Body of pancreas (tissue), 4 donors: ENCODE results near the gene KMO. TPM values are rescaled to one million over a fixed set of nuclear protein-coding genes. Genes with fewer than 3 reads are reported as not detected.

Source experiments
- ATAC-seq: fragments of 150-250 bp; one replicate; pipeline ENCODE4 v1.9.1; 2016
- DNase-seq, 4 donors: peaks; one replicate each; pipeline ENCODE4 v3.0.0-alpha.2; 2019
- H3K27ac ChIP-seq, 4 donors: fragments of 200-600 bp; sonication (generic); 1 replicate in 3 of 4; 2 replicates in 1 of 4; pipeline versions ENCODE4 v1.5.1 to v1.6.1; 2016 to 2019; ENCODE audit warnings: mild to moderate bottlenecking in 1 of 4, mixed read lengths in 1 of 4, moderate library complexity in 1 of 4
- H3K27me3 ChIP-seq, 2 donors: fragments of 200-600 bp; sonication (generic); one replicate each; pipeline ENCODE4 v1.6.0; 2016; ENCODE audit warnings: mild to moderate bottlenecking in 1 of 2
- H3K36me3 ChIP-seq, 2 donors: fragments of 200-600 bp; sonication (generic); replicated peaks in 1 of 2; 2 replicates each; pipeline ENCODE4 v1.5.1; 2016; ENCODE audit warnings: low read depth in 2 of 2; ENCODE audit not compliant: insufficient read depth in 1 of 2
- H3K4me1 ChIP-seq: fragments of 200-600 bp; sonication (generic); one replicate; pipeline ENCODE4 v1.6.0; 2016
- H3K4me3 ChIP-seq, 2 donors: fragments of 200-600 bp; sonication (generic); 1 replicate in 1 of 2; 2 replicates in 1 of 2; pipeline ENCODE4 v1.5.1; 2016 to 2019
- H3K9me3 ChIP-seq, 3 donors: fragments of 200-600 bp; sonication (generic); 1 replicate in 2 of 3; 2 replicates in 1 of 3; pipeline ENCODE4 v1.5.1; 2016
- POLR2A ChIP-seq, 3 donors: fragments of 450-650 bp; IDR thresholded peaks; one replicate each; pipeline ENCODE4 v1.6.1; 2016; ENCODE audit warnings: antibody characterized with exemption in 3 of 3, mild to moderate bottlenecking in 2 of 3
- WGBS, 2 donors: methylation state at CpG; one replicate each; pipeline ENCODE4 v1.1.5; 2017; 5-methylcytosine and 5-hydroxymethylcytosine counted together
- intact Hi-C: fragments of 100-400 bp; cut with DNase I; formaldehyde crosslinking; loops from one replicate; pipeline ENCODE4 v1.15.1; 2023
- total RNA-seq, 2 donors: library from RNA; depleted of rRNA; stranded (reverse); fragments of >200 nt; gene quantifications; one replicate each; pipeline ENCODE4 v1.1.0, GENCODE V29; 2016
- TF ChIP-seq, protein P1 (sequence below), 7 experiments: fragments of 450-650 bp in 4 of 7; fragments of 200-600 bp in 3 of 7; sonication (generic) in 3 of 7; IDR thresholded peaks; one replicate each; pipeline ENCODE4 v1.5.1; 2016 to 2019; ENCODE audit warnings: antibody characterized with exemption in 7 of 7

Gene KMO
- total RNA-seq, 2 donors from 2014 or later, result 1.3 to 3.6 TPM

DNA sequence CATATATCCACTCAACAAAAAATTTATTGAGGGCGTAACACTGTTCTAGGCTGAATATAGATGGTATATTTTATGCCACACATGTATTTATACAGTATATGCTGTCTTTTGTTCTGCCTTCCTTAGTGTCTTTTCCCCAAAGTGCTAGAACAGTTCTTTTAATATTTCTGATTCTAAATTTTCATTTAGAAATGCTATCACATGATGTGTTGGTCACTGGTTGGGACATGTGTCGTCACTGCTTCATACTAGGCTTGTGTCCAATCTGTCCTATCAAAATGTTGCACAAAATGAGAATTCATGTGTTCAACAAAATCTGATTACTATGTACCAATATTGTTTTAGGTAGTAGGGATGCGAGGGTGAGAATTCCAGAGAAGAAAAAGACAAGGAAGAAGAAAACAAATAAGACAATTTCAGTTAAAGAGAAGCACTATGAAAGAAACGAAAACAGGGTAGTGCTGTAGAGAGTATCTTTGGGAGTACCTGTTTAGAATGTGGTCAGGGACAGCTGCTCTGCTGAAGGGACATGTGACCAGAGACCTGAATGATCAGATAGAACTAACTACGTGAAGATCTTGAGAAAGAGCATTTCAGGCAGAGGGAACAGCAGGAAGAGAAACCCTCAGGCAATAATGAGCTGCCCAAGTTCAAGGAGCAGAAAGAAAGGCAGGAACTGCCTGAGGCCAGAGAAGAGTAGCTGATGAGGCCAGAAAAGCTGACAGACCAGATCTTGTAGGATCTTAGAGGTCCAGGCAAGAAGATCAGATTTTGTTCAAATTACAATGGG, 1.3 kb downstream of the KMO start:
- ATAC-seq (no peak), DNase-seq (no peak)
- 52 to 63% methylated on average over 5 of the region's 5 CpGs for WGBS, 2 donors
- no peaks in the 10 kb centered on the region for H3K4me1 ChIP-seq
- no peaks in the 10 kb centered on the region for H3K9me3 ChIP-seq
- H3K27me3 ChIP-seq, result no peaks in the 10 kb centered on the region
- no peak overlapping the region for H3K4me3 ChIP-seq
- intact Hi-C loops, result loop anchor here (10.0 kb wide), 1 partner anchor 101 kb away; no protein-coding TSS in a partner anchor
- H3K27ac ChIP-seq, result no peak overlapping the region
- no peaks in the 10 kb centered on the region for H3K36me3 ChIP-seq
- TF ChIP-seq POLR2A (IDR thresholded peaks at IDR 0.05), result no peak

DNA sequence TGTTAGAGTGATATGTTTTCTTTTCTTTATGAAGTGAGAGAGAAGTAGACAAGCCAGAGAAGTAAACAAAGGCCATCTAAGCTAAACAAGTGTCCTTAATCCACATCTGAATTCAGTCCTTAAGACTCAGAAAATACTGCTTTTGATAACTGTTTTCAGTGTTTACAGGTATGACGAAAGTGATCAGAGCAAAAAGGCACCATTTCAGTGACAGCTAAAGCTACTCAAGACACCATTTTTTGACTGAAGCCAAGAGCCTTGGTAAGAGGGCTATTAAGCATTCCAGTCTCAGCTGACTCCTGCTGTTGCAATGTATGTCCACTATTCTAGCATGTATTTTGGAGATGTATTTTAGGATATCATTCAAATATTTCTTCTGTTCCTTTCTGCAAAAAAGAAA, 4.1 kb downstream of the KMO start:
- Histone ChIP-seq H3K9me3 (no peaks in the 10 kb centered on the region), H3K27me3 (no peaks in the 10 kb centered on the region), H3K27ac (no peak overlapping the region), H3K4me3 (no peak overlapping the region), H3K4me1 (no peaks in the 10 kb centered on the region), H3K36me3 (no peaks in the 10 kb centered on the region)
- 64 to 72% methylated on average over 1 of the region's 1 CpG for WGBS, 2 donors
- ATAC-seq, result no peak
- TF ChIP-seq, protein P1, sequence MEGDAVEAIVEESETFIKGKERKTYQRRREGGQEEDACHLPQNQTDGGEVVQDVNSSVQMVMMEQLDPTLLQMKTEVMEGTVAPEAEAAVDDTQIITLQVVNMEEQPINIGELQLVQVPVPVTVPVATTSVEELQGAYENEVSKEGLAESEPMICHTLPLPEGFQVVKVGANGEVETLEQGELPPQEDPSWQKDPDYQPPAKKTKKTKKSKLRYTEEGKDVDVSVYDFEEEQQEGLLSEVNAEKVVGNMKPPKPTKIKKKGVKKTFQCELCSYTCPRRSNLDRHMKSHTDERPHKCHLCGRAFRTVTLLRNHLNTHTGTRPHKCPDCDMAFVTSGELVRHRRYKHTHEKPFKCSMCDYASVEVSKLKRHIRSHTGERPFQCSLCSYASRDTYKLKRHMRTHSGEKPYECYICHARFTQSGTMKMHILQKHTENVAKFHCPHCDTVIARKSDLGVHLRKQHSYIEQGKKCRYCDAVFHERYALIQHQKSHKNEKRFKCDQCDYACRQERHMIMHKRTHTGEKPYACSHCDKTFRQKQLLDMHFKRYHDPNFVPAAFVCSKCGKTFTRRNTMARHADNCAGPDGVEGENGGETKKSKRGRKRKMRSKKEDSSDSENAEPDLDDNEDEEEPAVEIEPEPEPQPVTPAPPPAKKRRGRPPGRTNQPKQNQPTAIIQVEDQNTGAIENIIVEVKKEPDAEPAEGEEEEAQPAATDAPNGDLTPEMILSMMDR (IDR thresholded peaks at IDR 0.05), result no peak
- no peak for TF ChIP-seq POLR2A (IDR thresholded peaks at IDR 0.05)
- intact Hi-C loops, result loop anchor here (10.0 kb wide), 1 partner anchor 98 kb away; no protein-coding TSS in a partner anchor
- no peak for DNase-seq

DNA sequence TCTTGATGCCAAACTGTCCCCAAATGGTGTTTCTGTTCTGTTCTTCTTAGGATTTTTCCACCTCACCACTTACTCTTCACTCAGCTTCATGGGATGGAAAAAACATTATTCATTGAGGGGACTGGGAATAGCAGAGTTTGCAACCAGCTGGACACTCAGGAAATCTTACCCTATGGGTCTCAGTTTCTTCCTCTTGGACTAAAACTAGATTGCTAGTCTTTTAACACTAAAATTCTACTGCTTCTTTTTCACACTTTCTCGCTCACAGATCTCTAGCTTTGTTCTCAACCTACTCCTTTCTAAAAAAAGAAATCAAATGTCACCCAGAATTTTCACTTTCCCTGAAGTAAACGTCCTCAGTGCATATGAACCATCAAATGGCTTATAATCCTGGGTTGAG, 4.8 kb downstream of the KMO start:
- no peak for ATAC-seq
- 57 to 62% methylated on average over 2 of the region's 2 CpGs for WGBS, 2 donors

DNA sequence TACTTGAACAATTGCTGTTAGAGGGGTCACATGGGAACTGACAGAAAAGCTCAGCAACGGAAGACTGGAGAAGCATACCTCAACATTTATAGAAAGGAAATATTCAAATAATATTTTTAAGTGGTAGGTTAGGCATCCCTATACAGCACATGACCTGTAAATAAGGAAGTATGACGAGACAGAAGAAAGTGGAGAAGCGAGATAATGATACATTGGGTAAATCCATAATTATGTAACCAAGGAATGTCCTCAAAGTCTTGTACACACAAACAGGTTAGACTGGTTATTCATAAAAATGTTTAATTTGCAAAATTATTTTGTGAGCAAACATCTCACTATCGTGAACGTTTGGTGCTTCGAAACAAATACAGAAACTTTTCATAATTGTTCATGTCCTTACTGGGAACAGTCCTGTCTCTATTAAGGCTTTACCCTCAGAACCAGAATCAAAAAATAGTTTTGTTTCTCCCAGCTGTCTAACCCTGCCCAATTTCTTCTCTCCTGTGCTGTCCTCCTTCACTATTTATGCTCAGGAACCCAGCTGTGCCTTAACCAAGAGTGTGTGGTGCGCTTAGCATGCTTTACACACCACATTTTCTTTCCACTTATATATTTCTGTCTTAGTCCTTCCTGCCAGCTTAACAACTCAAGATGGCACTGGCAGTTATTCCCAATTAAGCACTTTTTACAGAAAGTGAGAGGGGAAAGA, 10.2 kb downstream of the KMO start:
- H3K36me3 ChIP-seq, result no peaks in the 10 kb centered on the region
- H3K27me3 ChIP-seq, result no peaks in the 10 kb centered on the region
- DNase-seq, result no peak
- TF ChIP-seq, protein P1 (IDR thresholded peaks at IDR 0.05), result no peak
- TF ChIP-seq POLR2A (IDR thresholded peaks at IDR 0.05), result no peak
- H3K27ac ChIP-seq, result peak overlapping the region in 1 of 4 donors; percentile 42
- peaks cover 12% of the 10 kb centered on the region for H3K4me1 ChIP-seq
- intact Hi-C loops, result no loop called here
- no peak overlapping the region for H3K4me3 ChIP-seq
- 28 to 29% methylated on average over 7 of the region's 7 CpGs for WGBS, 2 donors
- H3K9me3 ChIP-seq, result no peaks in the 10 kb centered on the region
- ATAC-seq, result peak; percentile 68

More for the DNA sequence above, 4.8 kb downstream of the KMO start:
- no peak overlapping the region for H3K27ac ChIP-seq
- TF ChIP-seq POLR2A (IDR thresholded peaks at IDR 0.05), result no peak
- TF ChIP-seq, protein P1 (IDR thresholded peaks at IDR 0.05), result no peak
- no peaks in the 10 kb centered on the region for H3K36me3 ChIP-seq
- H3K4me3 ChIP-seq, result no peak overlapping the region
- H3K27me3 ChIP-seq, result no peaks in the 10 kb centered on the region
- peaks cover 3% of the 10 kb centered on the region for H3K4me1 ChIP-seq
- no peak for DNase-seq
- intact Hi-C loops, result loop anchor here (10.0 kb wide), 1 partner anchor 98 kb away; no protein-coding TSS in a partner anchor
- no peaks in the 10 kb centered on the region for H3K9me3 ChIP-seq

DNA sequence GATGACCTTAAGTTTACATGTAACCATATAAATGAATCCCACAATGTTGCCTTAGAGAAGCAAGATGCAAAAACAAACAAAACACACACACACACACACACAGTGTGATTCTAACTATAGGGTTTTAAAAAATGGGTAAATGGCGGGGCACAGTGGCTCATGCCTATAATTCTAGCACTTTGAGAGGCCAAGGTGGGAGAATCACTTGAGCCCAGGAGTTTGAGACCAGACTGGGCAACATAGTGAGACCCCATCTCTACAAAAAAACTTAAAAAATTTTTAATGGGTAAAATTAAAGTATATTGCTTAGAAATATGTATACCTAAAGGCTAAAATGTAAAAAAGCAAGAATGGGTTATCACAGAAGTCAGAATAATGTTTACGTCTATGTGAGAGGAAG, 15.8 kb downstream of the KMO start:
- ATAC-seq, result no peak
- WGBS, 2 donors, result 56 to 63% methylated on average over 2 of the region's 2 CpGs
- Histone ChIP-seq H3K27me3 (no peaks in the 10 kb centered on the region), H3K9me3 (no peaks in the 10 kb centered on the region), H3K27ac (no peak overlapping the region), H3K4me3 (no peak overlapping the region), H3K36me3 (no peaks in the 10 kb centered on the region), H3K4me1 (no peaks in the 10 kb centered on the region)
- DNase-seq, result no peak
- TF ChIP-seq, protein P1 (IDR thresholded peaks at IDR 0.05), result no peak
- TF ChIP-seq POLR2A (IDR thresholded peaks at IDR 0.05), result no peak
- intact Hi-C loops, result no loop called here
